K562 (cell line): Measurements from ENCODE around the gene ABAT. TPM values are rescaled to one million over a fixed set of nuclear protein-coding genes. Genes with fewer than 3 reads are reported as not detected.

Experiments
- ATAC-seq: fragments of 200-7000 bp; cut with Tn5 transposase; 3 replicates; pipeline ENCODE4 v1.9.1; 2020; ENCODE audit warnings: moderate library complexity
- BruUV-seq: library from RNA; stranded (reverse); fragments of 400-500 nt; replicated peaks from 2 replicates; lab custom pipeline; 2021; lab: Mats Ljungman, UMichigan
- CTCF ChIA-PET: fragments of 300-600 bp; formaldehyde crosslinking; extraction: SDS; loops from one replicate; lab custom pipeline; 2021; ENCODE audit warnings: low intra/inter-chr PET ratio; lab: Yijun Ruan, JAX
- POLR2A ChIA-PET: fragments of 300-600, 350-650 bp; sonication (Branson Sonifier 250); formaldehyde crosslinking; extraction: SDS; loops from one replicate; lab custom pipeline; 2021; ENCODE audit warnings: antibody characterized with exemption, inconsistent platforms; lab: Yijun Ruan, JAX
- DNase-seq, 4 experiments: peaks; one replicate each; pipeline versions ENCODE4 v3.0.0 to v3.0.0-alpha.2; 2011 to 2018; ENCODE audit warnings: low spot score in 3 of 4, mixed read lengths in 3 of 4; ENCODE audit errors: extremely low read depth in 1 of 4
- FAIRE-seq: peaks from 2 replicates; lab custom pipeline; 2011; peaks lifted over from hg19 to GRCh38; lab: Jason Lieb, UNC
- H2AFZ ChIP-seq: 2 replicates; pipeline ENCODE4 v1.6.0; 2011; ENCODE audit warnings: low read depth, low read length, control low read depth, inconsistent platforms
- H3K27ac ChIP-seq: fragments of 200-600 bp; 3 replicates; pipeline ENCODE4 v1.8.0; 2011; ENCODE audit warnings: low read depth, mild to moderate bottlenecking, control low read depth, inconsistent platforms, low read length, moderate library complexity, mixed read lengths; ENCODE audit errors: extremely low read depth
- H3K27me3 ChIP-seq, 2 experiments: fragments of 300-600 bp in 1 of 2; 2 replicates in 1 of 2; 3 replicates in 1 of 2; pipeline versions ENCODE4 v1.6.0 to v1.8.0; 2011; ENCODE audit warnings: inconsistent platforms in 2 of 2, low read length in 2 of 2, mild to moderate bottlenecking in 1 of 2, mixed read lengths in 1 of 2, moderate library complexity in 1 of 2; ENCODE audit not compliant: control insufficient read depth in 2 of 2, insufficient read depth in 2 of 2
- H3K36me3 ChIP-seq: fragments of 300-600 bp; 3 replicates; pipeline ENCODE4 v1.8.0; 2011; ENCODE audit warnings: mild to moderate bottlenecking, low read length, inconsistent platforms; ENCODE audit not compliant: control insufficient read depth, insufficient read depth
- H3K4me1 ChIP-seq, 2 experiments: fragments of 200-600 bp in 1 of 2; replicated peaks in 1 of 2; 2 replicates in 1 of 2; 3 replicates in 1 of 2; pipeline versions ENCODE4 v1.5.1 to v1.8.0; 2011; ENCODE audit warnings: inconsistent platforms in 2 of 2, low read length in 2 of 2, mild to moderate bottlenecking in 1 of 2, mixed read lengths in 1 of 2, moderate library complexity in 1 of 2; ENCODE audit not compliant: control insufficient read depth in 2 of 2, insufficient read depth in 2 of 2
- H3K4me2 ChIP-seq: 2 replicates; pipeline ENCODE4 v1.6.1; 2011; ENCODE audit warnings: low read length, control low read depth, inconsistent platforms, mixed read lengths; ENCODE audit not compliant: insufficient read depth
- H3K4me3 ChIP-seq: fragments of 200-600 bp; sonication (generic), shearing (Covaris generic); 2 replicates; pipeline ENCODE4 v1.5.1; 2016; ENCODE audit warnings: control low read depth, inconsistent platforms
- H3K79me2 ChIP-seq: fragments of 200-600 bp; 3 replicates; pipeline ENCODE4 v1.8.0; 2011; ENCODE audit warnings: low read length, inconsistent platforms; ENCODE audit not compliant: control insufficient read depth, insufficient read depth
- H3K9ac ChIP-seq, 2 experiments: 2 replicates each; pipeline versions ENCODE4 v1.6.0 to v1.6.1; 2011; ENCODE audit warnings: low read depth in 2 of 2, low read length in 2 of 2, control low read depth in 1 of 2, inconsistent platforms in 1 of 2, mild to moderate bottlenecking in 1 of 2, mixed read lengths in 1 of 2; ENCODE audit not compliant: insufficient read depth in 1 of 2
- H3K9me1 ChIP-seq: one replicate; pipeline ENCODE4 v1.6.0; 2011; ENCODE audit warnings: inconsistent platforms, mild to moderate bottlenecking, low read length, moderate library complexity; ENCODE audit not compliant: control insufficient read depth, insufficient read depth
- H3K9me3 ChIP-seq: replicated peaks from 2 replicates; pipeline ENCODE4 v1.5.1; 2011; ENCODE audit warnings: low read depth, low read length, inconsistent platforms; ENCODE audit not compliant: control insufficient read depth, insufficient read depth
- H4K20me1 ChIP-seq: replicated peaks from 2 replicates; pipeline ENCODE4 v1.6.1; 2011; ENCODE audit warnings: low read length, inconsistent platforms, mixed read lengths; ENCODE audit not compliant: control insufficient read depth, insufficient read depth
- ARID1B ChIP-seq: fragments of 450-650 bp; IDR thresholded peaks from 2 replicates; pipeline ENCODE4 v1.6.1; 2016; ENCODE audit warnings: antibody characterized with exemption, mild to moderate bottlenecking, inconsistent platforms
- ATF3 ChIP-seq, 2 experiments: fragments of 450-650 bp in 1 of 2; sonication (generic) in 1 of 2; formaldehyde crosslinking in 1 of 2; IDR thresholded peaks in 1 of 2; conservative IDR thresholded peaks in 1 of 2; 2 replicates each; pipeline versions ENCODE4 v1.6.1 to v1.8.1; 2016 to 2023; ENCODE audit warnings: mild to moderate bottlenecking in 2 of 2, moderate library complexity in 2 of 2, inconsistent platforms in 1 of 2, missing genetic modification reagents in 1 of 2
- ATF4 ChIP-seq: fragments of 450-650 bp; formaldehyde crosslinking; IDR thresholded peaks from 2 replicates; pipeline ENCODE4 v1.4.0; 2022; ENCODE audit warnings: mild to moderate bottlenecking, moderate library complexity
- CHD2 ChIP-seq: IDR thresholded peaks from 2 replicates; pipeline ENCODE4 v1.6.1; 2011; ENCODE audit warnings: low read depth, low read length
- CXXC5 ChIP-seq: fragments of 250-450 bp; sonication (Bioruptor Pico); IDR thresholded peaks from 2 replicates; pipeline ENCODE4 v1.8.0; 2022; ENCODE audit warnings: inconsistent platforms, mild to moderate bottlenecking, moderate library complexity
- DACH1 ChIP-seq: fragments of 450-650 bp; IDR thresholded peaks from 2 replicates; pipeline ENCODE4 v1.6.1; 2018; ENCODE audit not compliant: partially characterized antibody
- E2F4 ChIP-seq: sonication (generic); formaldehyde crosslinking; IDR thresholded peaks from 2 replicates; pipeline ENCODE4 v1.8.0; 2022; ENCODE audit warnings: mild to moderate bottlenecking, low read depth, missing genetic modification reagents
- FOXK1 ChIP-seq: sonication (generic); formaldehyde crosslinking; IDR thresholded peaks from 2 replicates; pipeline ENCODE4 v1.8.0; 2022; ENCODE audit warnings: missing genetic modification reagents, mild to moderate bottlenecking, borderline replicate concordance
- FOXM1 ChIP-seq, 2 experiments: fragments of 450-650 bp in 1 of 2; sonication (generic) in 1 of 2; formaldehyde crosslinking in 1 of 2; IDR thresholded peaks; 2 replicates each; pipeline versions ENCODE4 v1.6.1 to v1.9.0; 2017 to 2022; ENCODE audit warnings: low read depth in 2 of 2, mild to moderate bottlenecking in 2 of 2, missing genetic modification reagents in 1 of 2, moderate library complexity in 1 of 2
- GABPB1 ChIP-seq: sonication (generic); formaldehyde crosslinking; IDR thresholded peaks from 2 replicates; pipeline ENCODE4 v1.8.0; 2022; ENCODE audit warnings: mild to moderate bottlenecking, missing genetic modification reagents
- GTF2E2 ChIP-seq: fragments of 200-800 bp; sonication (Bioruptor generic); IDR thresholded peaks from 2 replicates; pipeline ENCODE4 v1.6.1; 2016; ENCODE audit warnings: missing genetic modification characterization, missing compliant biosample characterization
- MECOM ChIP-seq: fragments of 250-450 bp; sonication (Bioruptor Pico); IDR thresholded peaks from 2 replicates; pipeline ENCODE4 v1.8.0; 2022; ENCODE audit warnings: inconsistent platforms
- NONO ChIP-seq, 2 experiments: fragments of 200-400 bp in 1 of 2; fragments of 450-650 bp in 1 of 2; formaldehyde crosslinking in 1 of 2; IDR thresholded peaks; 2 replicates each; pipeline ENCODE4 v1.6.1; 2017; ENCODE audit warnings: low read depth in 2 of 2, mild to moderate bottlenecking in 2 of 2, moderate library complexity in 2 of 2, low read length in 1 of 2
- RBM25 ChIP-seq: fragments of 200-400 bp; formaldehyde crosslinking; IDR thresholded peaks from 2 replicates; pipeline ENCODE4 v1.6.1; 2018; ENCODE audit warnings: low read length, low read depth, moderate library complexity; ENCODE audit not compliant: severe bottlenecking
- SMARCA4 ChIP-seq: fragments of 450-650 bp; IDR thresholded peaks from 2 replicates; pipeline ENCODE4 v1.6.1; 2016
- SPI1 ChIP-seq: IDR thresholded peaks from 2 replicates; pipeline ENCODE4 v1.6.1; 2011; ENCODE audit warnings: low read depth, low read length, control low read depth, borderline replicate concordance
- TBP ChIP-seq: optimal IDR thresholded peaks from 2 replicates; pipeline ENCODE3; 2011; ENCODE audit warnings: low read depth, low read length, improper control_type of control experiment
- ZBTB9 ChIP-seq: fragments of 450-650 bp; formaldehyde crosslinking; IDR thresholded peaks from 2 replicates; pipeline ENCODE4 v1.4.0; 2020; ENCODE audit warnings: mild to moderate bottlenecking, moderate library complexity
- ZNF75A ChIP-seq: fragments of 450-650 bp; formaldehyde crosslinking; IDR thresholded peaks from 2 replicates; pipeline ENCODE4 v1.4.0; 2020; ENCODE audit warnings: mild to moderate bottlenecking
- WGBS: fragments of 100-300 bp; shearing (Covaris generic); methylation state at CpG from one replicate; pipeline ENCODE4 v1.1.6; 2016; ENCODE audit warnings: low coverage, mixed read lengths; ENCODE audit not compliant: insufficient coverage; ENCODE audit errors: missing lambda C conversion rate; 5-methylcytosine and 5-hydroxymethylcytosine counted together
- in situ Hi-C: fragments of 300-500 bp; cut with MboI; formaldehyde crosslinking; loops from 4 replicates; pipeline ENCODE4 v1.15.0; 2018; ENCODE audit warnings: inconsistent platforms, mixed read lengths
- intact Hi-C: fragments of 100-400 bp; cut with micrococcal nuclease; formaldehyde crosslinking; loops from 2 replicates; pipeline ENCODE4 v1.14.2; 2022
- polyA plus RNA-seq, 8 experiments: library from polyadenylated mRNA; depleted of rRNA in 4 of 8; stranded (reverse) in 5 of 8; unstranded in 3 of 8; fragments of >200 nt; fragmentation: Nextera tagmentation in 2 of 8; fragmentation: Illumina TruSeq in 1 of 8; extraction: Ambion mirVana in 2 of 8; extraction: Trizol in 1 of 8; gene quantifications; 2 replicates each; pipeline versions ENCODE4 v1.2.1 to v1.2.3, GENCODE V29; 2011 to 2014; ENCODE audit warnings: inconsistent platforms in 1 of 8, missing spikeins in 1 of 8
- total RNA-seq, 7 experiments: library from RNA; depleted of rRNA in 6 of 7; stranded (reverse); fragments of >200 nt in 6 of 7; fragmentation: Illumina TruSeq in 2 of 7; extraction: Trizol in 2 of 7; gene quantifications; 2 replicates each; pipeline versions ENCODE4 v1.2.1 to v1.2.3, GENCODE V29; 2011 to 2021; ENCODE audit warnings: low replicate concordance in 1 of 7

The ABAT gene
- total and polyA plus RNA-seq, 9 of the 15 experiments (the other 6 are each of a cell fraction or from before 2014, with no cell fraction given) = 0.01 to 0.49 (median 0.10) TPM

- FAIRE-seq = no peak
- no peak for ATAC-seq
- ChIA-PET CTCF (interaction anchor here (0.5 kb wide), 1 partner anchor 12 kb away, joined by 3 read pairs; no protein-coding TSS in a partner anchor), POLR2A (interaction anchor here (0.7 to 1.7 kb wide), 5 partner anchors 10 to 249 kb away, joined by 3 to 7 read pairs (median 3); no protein-coding TSS in a partner anchor)
- H3K4me1 ChIP-seq = no peaks in the 10 kb centered on the region
- intact Hi-C loops (no loop called here), in situ Hi-C loops (no loop called here)
- H3K27ac ChIP-seq = no peak overlapping the region
- no peaks in the 10 kb centered on the region for H4K20me1 ChIP-seq
- BruUV-seq = no TSS peak
- no peak overlapping the region for H3K4me2 ChIP-seq
- no peaks in the 10 kb centered on the region for H3K9me1 ChIP-seq
- no peaks in the 10 kb centered on the region for H3K79me2 ChIP-seq
- H3K4me3 ChIP-seq = no peak overlapping the region
- no peak overlapping the region for H3K9ac ChIP-seq
- H3K9me3 ChIP-seq = no peaks in the 10 kb centered on the region
- H2AFZ ChIP-seq = no peak overlapping the region
- no peaks in the 10 kb centered on the region for H3K27me3 ChIP-seq
- H3K36me3 ChIP-seq = peaks cover 78% of the 10 kb centered on the region; the same call in 2 of the 3 replicates
- DNase-seq = no peak
- WGBS = 95% methylated on average over 3 of the region's 3 CpGs
- TF ChIP-seq TBP = no peak
- no peak for TF ChIP-seq MECOM
- TF ChIP-seq CXXC5 (CRISPR knock-in tag) = no peak
- TF ChIP-seq CHD2 = no peak
- TF ChIP-seq FOXK1 (CRISPR knock-in tag) = no peak
- TF ChIP-seq ATF4 = no peak
- TF ChIP-seq DACH1 = no peak
- no peak for TF ChIP-seq RBM25
- no peak for TF ChIP-seq ZNF75A (CRISPR knock-in tag)
- no peak for TF ChIP-seq SMARCA4
- no peak for TF ChIP-seq SPI1
- TF ChIP-seq FOXM1 (IDR thresholded peaks at IDR 0.05; ENCODE audit: low read depth) = no peak
- no peak for TF ChIP-seq FOXM1 (CRISPR knock-in tag; IDR thresholded peaks at IDR 0.05; ENCODE audit: low read depth)
- TF ChIP-seq ARID1B = no peak
- no peak for TF ChIP-seq GTF2E2 (tag)
- no peak for TF ChIP-seq E2F4 (CRISPR knock-in tag)
- TF ChIP-seq ZBTB9 (CRISPR knock-in tag) = no peak
- no peak for TF ChIP-seq NONO (IDR thresholded peaks at IDR 0.05; ENCODE audit: low read depth in 2 of 2, low read length in 1 of 2)
- TF ChIP-seq GABPB1 (CRISPR knock-in tag) = no peak
- TF ChIP-seq ATF3 (IDR thresholded peaks at IDR 0.05) = no peak
- TF ChIP-seq ATF3 (CRISPR knock-in tag; conservative IDR thresholded peaks at IDR 0.05) = no peak
Observed at GRCh38 chr16:8826278-8826879, 152.0 kb downstream of the ABAT start.
